HG03025 (cell line): ENCODE results near the gene TALDO1.

ENCODE experiments used
- ATAC-seq: cut with Tn5 transposase; IDR thresholded peaks from one replicate; pipeline ENCODE4 v1.9.1; 2021; ENCODE audit warnings: mild to moderate bottlenecking, moderate library complexity; ENCODE audit not compliant: unreplicated experiment, low FRiP score

Gene TALDO1

GRCh38 chr11:709109-709997 lies 37.9 kb upstream of the TALDO1 start:
- ATAC-seq: no peak

GRCh38 chr11:714436-714835 lies 32.8 kb upstream of the TALDO1 start:
- no peak for ATAC-seq

DNA sequence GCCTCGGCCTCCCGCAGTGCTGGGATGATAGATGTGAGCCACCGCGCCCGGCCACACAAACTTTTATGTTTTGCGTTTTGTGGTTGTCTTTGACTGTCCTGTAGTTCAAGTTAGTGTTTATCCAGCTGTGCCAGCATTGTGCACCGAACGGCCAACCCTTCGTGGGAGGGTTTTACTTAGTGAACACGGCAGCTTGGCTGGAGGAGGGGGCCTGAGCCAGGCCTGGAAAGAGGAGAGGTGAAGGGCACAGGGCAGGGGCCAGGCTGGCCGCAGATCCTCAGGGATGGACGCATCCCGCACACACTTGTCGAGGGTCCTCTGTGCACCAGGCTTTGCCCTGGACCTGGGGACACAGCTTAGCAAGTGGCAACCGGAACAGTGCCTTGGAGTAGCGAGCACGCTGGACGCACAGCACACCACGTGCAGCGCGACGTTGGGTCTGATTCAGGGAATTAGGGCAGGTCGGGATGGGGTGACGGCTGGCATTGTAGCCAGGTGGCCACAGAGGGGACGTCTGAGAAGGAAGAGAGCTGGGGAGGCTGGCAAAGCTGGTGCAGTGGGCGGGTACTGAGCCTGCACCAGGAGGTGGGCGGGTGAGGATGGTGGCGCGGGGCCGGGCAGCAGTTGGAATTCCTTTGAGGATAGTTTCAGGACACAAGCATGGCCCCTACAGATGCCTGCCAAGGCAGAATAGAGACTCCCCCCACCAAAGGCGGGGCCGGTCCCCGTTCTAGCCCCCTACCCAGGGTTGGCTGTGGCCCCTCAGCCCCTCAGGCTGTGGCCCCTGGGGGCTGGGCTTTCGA lies 27.8 kb upstream of the TALDO1 start:
- no peak for ATAC-seq

DNA sequence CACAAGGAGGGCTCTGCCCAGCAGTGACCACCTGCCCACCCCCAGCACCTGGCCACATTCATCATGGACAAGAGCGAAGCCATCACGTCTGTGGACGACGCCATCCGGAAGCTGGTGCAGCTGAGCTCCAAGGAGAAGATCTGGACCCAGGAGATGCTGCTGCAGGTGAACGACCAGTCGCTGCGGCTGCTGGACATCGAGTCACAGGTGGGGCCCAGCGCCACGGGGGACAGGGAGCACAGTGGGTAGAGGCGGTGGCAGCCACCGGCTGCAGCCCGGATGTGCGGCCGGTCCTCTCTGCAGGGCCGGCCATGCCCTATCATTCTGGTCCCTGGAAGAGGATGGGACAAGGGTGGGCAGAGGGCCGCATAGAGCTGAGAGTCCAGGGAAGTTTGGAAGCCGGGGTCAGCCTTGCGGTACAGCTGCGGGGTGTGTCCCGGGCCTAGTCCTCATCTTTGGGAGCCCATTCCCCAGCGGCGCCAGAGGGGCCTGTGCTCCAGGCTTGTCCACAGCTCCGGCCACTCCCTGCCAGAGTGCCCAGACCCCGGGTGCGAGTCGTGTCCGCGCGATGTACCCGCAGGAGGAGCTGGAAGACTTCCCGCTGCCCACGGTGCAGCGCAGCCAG lies 27.1 kb upstream of the TALDO1 start:
- no peak for ATAC-seq

- ATAC-seq: no peak
Measured at GRCh38 chr11:720642-721246, 26.5 kb upstream of the TALDO1 start.

- ATAC-seq: no peak
Measured at GRCh38 chr11:721247-721740, 26.0 kb upstream of the TALDO1 start.

- no peak for ATAC-seq
Measured at GRCh38 chr11:721741-722345, 25.4 kb upstream of the TALDO1 start.

DNA sequence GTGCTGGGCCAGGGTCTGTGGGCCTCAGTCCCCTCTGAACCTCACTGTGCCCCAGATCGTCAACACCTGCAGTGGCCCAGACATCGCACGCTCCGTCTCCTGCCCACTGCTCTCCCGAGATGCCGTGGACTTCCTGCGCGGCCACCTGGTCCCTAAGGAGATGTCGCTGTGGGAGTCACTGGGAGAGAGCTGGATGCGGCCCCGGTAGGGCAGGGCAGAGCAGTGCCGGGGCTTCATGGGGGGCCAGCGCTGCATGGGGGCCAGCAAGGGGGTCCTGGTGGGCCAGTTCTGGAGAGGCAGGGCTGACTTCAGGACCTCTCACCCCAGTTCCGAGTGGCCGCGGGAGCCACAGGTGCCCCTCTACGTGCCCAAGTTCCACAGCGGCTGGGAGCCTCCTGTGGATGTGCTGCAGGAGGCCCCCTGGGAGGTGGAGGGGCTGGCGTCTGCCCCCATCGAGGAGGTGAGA lies 24.9 kb upstream of the TALDO1 start:
- ATAC-seq: no peak

GRCh38 chr11:723120-723883 lies 24.0 kb upstream of the TALDO1 start:
- ATAC-seq: no peak

- no peak for ATAC-seq
Measured at GRCh38 chr11:724049-724777, 23.1 kb upstream of the TALDO1 start.

GRCh38 chr11:724778-725386 lies 22.4 kb upstream of the TALDO1 start:
- no peak for ATAC-seq

DNA sequence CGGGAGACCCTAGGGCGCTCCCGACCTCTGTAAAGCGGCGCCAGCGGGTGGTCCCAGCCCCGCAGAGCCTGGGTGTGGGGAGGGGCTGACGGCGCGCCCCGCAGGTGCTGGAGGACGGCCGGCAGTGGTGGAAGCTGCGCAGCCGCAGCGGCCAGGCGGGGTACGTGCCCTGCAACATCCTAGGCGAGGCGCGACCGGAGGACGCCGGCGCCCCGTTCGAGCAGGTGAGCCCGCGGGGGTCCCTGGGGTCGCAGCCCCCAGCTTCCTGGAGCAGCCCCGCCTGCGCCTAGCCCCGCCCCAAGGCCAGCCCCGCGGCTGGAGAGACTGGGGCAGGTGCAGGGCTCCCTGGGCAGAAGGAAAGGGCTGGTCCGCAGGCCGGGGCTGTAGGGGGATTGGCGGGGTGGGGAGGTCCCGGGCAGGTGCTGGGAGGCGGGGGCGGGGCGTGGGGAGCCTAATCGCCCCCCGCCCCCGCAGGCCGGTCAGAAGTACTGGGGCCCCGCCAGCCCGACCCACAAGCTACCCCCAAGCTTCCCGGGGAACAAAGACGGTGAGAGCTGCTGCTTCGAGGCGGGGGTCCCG lies 21.6 kb upstream of the TALDO1 start:
- ATAC-seq: no peak

DNA sequence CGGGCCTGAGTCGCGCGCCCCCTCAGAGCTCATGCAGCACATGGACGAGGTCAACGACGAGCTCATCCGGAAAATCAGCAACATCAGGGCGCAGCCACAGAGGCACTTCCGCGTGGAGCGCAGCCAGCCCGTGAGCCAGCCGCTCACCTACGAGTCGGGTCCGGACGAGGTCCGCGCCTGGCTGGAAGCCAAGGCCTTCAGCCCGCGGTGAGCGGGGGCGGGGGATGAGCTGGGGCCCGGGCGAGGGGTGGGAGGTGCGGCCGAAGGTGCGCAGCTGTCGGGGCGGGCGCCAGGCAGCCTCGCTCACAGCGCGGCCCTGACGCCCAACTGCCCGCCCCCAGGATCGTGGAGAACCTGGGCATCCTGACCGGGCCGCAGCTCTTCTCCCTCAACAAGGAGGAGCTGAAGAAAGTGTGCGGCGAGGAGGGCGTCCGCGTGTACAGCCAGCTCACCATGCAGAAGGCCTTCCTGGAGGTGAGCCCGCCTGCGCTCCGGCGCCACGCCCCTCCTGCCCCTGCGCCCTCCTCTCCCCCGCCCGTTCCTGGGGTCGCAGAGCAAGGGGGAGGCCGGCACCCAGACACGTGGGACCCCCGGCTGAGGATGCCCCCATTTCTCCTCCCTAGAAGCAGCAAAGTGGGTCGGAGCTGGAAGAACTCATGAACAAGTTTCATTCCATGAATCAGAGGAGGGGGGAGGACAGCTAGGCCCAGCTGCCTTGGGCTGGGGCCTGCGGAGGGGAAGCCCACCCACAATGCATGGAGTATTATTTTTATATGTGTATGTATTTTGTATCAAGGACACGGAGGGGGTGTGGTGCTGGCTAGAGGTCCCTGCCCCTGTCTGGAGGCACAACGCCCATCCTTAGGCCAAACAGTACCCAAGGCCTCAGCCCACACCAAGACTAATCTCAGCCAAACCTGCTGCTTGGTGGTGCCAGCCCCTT lies 20.7 kb upstream of the TALDO1 start:
- ATAC-seq: no peak

DNA sequence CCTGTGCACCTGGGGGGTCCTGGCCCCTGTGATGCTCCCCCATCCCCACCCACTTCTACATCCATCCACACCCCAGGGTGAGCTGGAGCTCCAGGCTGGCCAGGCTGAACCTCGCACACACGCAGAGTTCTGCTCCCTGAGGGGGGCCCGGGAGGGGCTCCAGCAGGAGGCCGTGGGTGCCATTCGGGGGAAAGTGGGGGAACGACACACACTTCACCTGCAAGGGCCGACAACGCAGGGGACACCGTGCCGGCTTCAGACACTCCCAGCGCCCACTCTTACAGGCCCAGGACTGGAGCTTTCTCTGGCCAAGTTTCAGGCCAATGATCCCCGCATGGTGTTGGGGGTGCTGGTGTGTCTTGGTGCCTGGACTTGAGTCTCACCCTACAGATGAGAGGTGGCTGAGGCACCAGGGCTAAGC lies 20.0 kb upstream of the TALDO1 start:
- no peak for ATAC-seq

GRCh38 chr11:727859-728748 lies 19.2 kb upstream of the TALDO1 start:
- no peak for ATAC-seq
